ENCODE results near the gene CCDC86. TPM values are rescaled to one million over a fixed set of nuclear protein-coding genes. Genes with fewer than 3 reads are reported as not detected.

The CCDC86 gene
- total RNA-seq, 1 donor from 2014 or later, result 22.8 TPM

DNA sequence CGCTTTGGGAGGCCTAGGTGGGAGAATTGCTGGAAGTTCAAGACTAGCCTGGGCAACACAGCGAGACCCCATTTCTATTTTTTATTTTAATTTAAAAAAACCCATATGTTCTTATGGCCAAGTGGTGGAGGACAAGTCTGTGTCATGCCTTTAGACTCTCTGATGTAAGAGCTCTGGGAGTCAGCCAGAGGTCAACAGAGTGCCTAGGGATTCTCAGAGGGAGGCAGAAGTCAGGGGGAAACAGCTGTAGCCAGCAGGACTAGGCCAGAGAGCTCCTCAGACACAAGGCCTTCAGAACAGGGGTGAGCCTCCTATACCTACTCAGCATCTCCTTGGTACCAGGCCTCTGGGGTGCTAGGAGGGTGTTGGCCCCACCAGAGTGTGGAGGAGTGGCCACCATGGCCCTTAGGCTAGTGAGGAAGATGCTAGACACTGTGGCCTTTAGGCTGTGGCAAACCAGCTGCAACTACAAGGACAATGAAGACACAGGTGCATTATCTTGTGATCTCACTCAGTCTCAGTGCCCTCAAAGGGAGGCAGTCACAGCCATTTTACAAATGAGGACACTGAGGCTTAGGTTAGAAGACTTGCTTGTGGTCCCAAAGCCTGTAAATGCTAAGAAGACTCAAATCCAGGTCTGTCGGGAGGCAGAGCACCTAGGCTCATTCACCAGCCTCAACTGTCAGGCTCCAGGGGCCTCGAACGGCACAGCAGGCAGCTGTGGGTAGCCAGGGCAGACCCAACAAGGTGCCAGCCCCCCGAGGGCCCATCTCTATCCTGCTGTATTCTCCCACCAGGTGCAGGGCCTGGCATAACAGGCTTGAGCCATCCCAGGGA is 30.4 kb downstream of the CCDC86 start:
- no peak for DNase-seq (ENCODE audit: low spot score, unreplicated experiment)
- Mint-ChIP-seq H3K4me1 (ENCODE audit: low read depth) (no peaks in the 10 kb centered on the region), H3K9me3 (ENCODE audit: low read depth) (no peaks in the 10 kb centered on the region), H3K36me3 (ENCODE audit: insufficient read depth) (no peaks in the 10 kb centered on the region), H3K27me3 (no peaks in the 10 kb centered on the region), H3K27ac (no peak overlapping the region), H3K4me3 (ENCODE audit: low read depth) (no peak overlapping the region)
- TF ChIP-seq CTCF (IDR thresholded peaks at IDR 0.05; ENCODE audit: unreplicated experiment), result no peak

DNA sequence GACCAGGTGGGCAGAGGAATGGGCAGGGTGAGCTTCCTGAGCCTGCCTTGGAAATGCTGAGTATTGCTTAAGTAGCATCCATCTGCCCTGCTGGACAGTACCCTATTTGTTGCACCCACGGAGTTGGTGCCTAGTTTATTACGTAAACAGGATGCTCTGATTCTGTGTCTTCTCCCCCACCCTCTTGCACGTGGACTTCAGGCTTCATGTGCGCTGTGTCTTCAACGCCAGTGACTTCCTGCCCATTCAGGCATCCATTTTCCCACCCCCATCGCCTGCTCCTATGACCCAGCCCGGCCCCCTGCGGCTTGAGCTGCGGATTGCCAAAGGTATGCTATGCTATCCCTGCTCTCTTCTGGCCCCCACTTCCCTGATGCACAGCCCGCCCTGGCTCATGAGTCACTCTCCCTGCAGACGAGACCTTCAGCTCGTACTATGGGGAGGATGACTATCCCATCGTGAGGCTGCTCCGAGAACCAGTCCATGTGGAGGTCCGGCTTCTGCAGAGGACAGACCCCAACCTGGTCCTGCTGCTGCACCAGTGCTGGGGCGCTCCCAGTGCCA is 31.1 kb downstream of the CCDC86 start:
- Mint-ChIP-seq H3K9me3 (ENCODE audit: low read depth) (no peaks in the 10 kb centered on the region), H3K27ac (no peak overlapping the region), H3K4me1 (ENCODE audit: low read depth) (no peaks in the 10 kb centered on the region), H3K4me3 (ENCODE audit: low read depth) (no peak overlapping the region), H3K36me3 (ENCODE audit: insufficient read depth) (peaks cover 2% of the 10 kb centered on the region), H3K27me3 (no peaks in the 10 kb centered on the region)
- TF ChIP-seq CTCF (IDR thresholded peaks at IDR 0.05; ENCODE audit: unreplicated experiment), result no peak
- DNase-seq (ENCODE audit: low spot score, unreplicated experiment), result no peak

- Mint-ChIP-seq H3K9me3 (ENCODE audit: low read depth) (no peaks in the 10 kb centered on the region), H3K4me3 (ENCODE audit: low read depth) (no peak overlapping the region), H3K36me3 (ENCODE audit: insufficient read depth) (peaks cover 2% of the 10 kb centered on the region), H3K4me1 (ENCODE audit: low read depth) (no peaks in the 10 kb centered on the region), H3K27me3 (no peaks in the 10 kb centered on the region), H3K27ac (no peak overlapping the region)
- TF ChIP-seq CTCF (IDR thresholded peaks at IDR 0.05; ENCODE audit: unreplicated experiment), result no peak
- no peak for DNase-seq (ENCODE audit: low spot score, unreplicated experiment)
Measured at GRCh38 chr11:60873533-60873932, 31.6 kb downstream of the CCDC86 start.

GRCh38 chr11:60874421-60875365 is 32.8 kb downstream of the CCDC86 start:
- no peak for TF ChIP-seq CTCF (IDR thresholded peaks at IDR 0.05; ENCODE audit: unreplicated experiment)
- no peak for DNase-seq (ENCODE audit: low spot score, unreplicated experiment)
- Mint-ChIP-seq H3K9me3 (ENCODE audit: low read depth) (no peaks in the 10 kb centered on the region), H3K4me1 (ENCODE audit: low read depth) (no peaks in the 10 kb centered on the region), H3K27me3 (no peaks in the 10 kb centered on the region), H3K27ac (no peak overlapping the region), H3K36me3 (ENCODE audit: insufficient read depth) (peaks cover 2% of the 10 kb centered on the region), H3K4me3 (ENCODE audit: low read depth) (no peak overlapping the region)

All from progenitor cell of endocrine pancreas (in vitro differentiated cells).